Liver (tissue), 9 donors: Measurements from ENCODE around the gene DHX35. TPM values are rescaled to one million over a fixed set of nuclear protein-coding genes. Genes with fewer than 3 reads are reported as not detected.

Experiments
- DNase-seq: peaks from one replicate; pipeline ENCODE4 v3.0.0-alpha.2; 2017; ENCODE audit warnings: low spot score
- H3K27ac ChIP-seq, 2 donors: one replicate each; pipeline ENCODE4 v1.7.0; 2013; ENCODE audit warnings: inconsistent platforms in 2 of 2, low read length in 2 of 2, control low read depth in 1 of 2, low read depth in 1 of 2, mild to moderate bottlenecking in 1 of 2
- H3K27me3 ChIP-seq, 4 donors: one replicate each; pipeline versions ENCODE4 v1.6.1 to v1.7.0; 2013; ENCODE audit warnings: low read length in 3 of 4, inconsistent platforms in 1 of 4, mild to moderate bottlenecking in 1 of 4, moderate library complexity in 1 of 4; ENCODE audit not compliant: control insufficient read depth in 4 of 4, insufficient read depth in 4 of 4
- H3K36me3 ChIP-seq, 4 donors: one replicate each; pipeline versions ENCODE4 v1.6.1 to v1.7.0; 2013; ENCODE audit warnings: low read length in 3 of 4, mild to moderate bottlenecking in 3 of 4, low read depth in 1 of 4, moderate library complexity in 1 of 4; ENCODE audit not compliant: control insufficient read depth in 4 of 4, insufficient read depth in 3 of 4
- H3K4me1 ChIP-seq, 4 donors: one replicate each; pipeline versions ENCODE4 v1.6.1 to v1.7.0; 2013; ENCODE audit warnings: low read length in 3 of 4, mild to moderate bottlenecking in 3 of 4, moderate library complexity in 1 of 4; ENCODE audit not compliant: control insufficient read depth in 4 of 4, insufficient read depth in 4 of 4
- H3K4me3 ChIP-seq, 3 donors: one replicate each; pipeline versions ENCODE4 v1.6.1 to v1.7.0; 2013; ENCODE audit warnings: low read length in 3 of 3, control low read depth in 1 of 3, low read depth in 1 of 3, mild to moderate bottlenecking in 1 of 3
- H3K9ac ChIP-seq, 2 donors: one replicate each; pipeline ENCODE4 v1.7.0; 2013; ENCODE audit warnings: low read length in 2 of 2, mild to moderate bottlenecking in 2 of 2, moderate library complexity in 2 of 2, control low read depth in 1 of 2, low read depth in 1 of 2
- H3K9me3 ChIP-seq, 4 donors: one replicate each; pipeline versions ENCODE4 v1.6.1 to v1.7.0; 2013; ENCODE audit warnings: low read length in 3 of 4; ENCODE audit not compliant: control insufficient read depth in 4 of 4
- ATF3 ChIP-seq: IDR thresholded peaks from 2 replicates; pipeline ENCODE4 v1.6.1; 2016; ENCODE audit warnings: antibody characterized with exemption
- CTCF ChIP-seq: fragments of 150-350 bp; IDR thresholded peaks from 2 replicates; pipeline ENCODE4 v1.5.1; 2017; ENCODE audit warnings: improper control_type of control experiment, low read depth, low read length; ENCODE audit not compliant: missing input control
- EGR1 ChIP-seq, 2 donors: IDR thresholded peaks; 2 replicates each; pipeline ENCODE4 v1.6.1; 2016 to 2018; ENCODE audit warnings: antibody characterized with exemption in 2 of 2, low read depth in 2 of 2
- FOXA1 ChIP-seq: IDR thresholded peaks from 2 replicates; pipeline ENCODE4 v1.6.1; 2016; ENCODE audit warnings: antibody characterized with exemption
- FOXA2 ChIP-seq: IDR thresholded peaks from 2 replicates; pipeline ENCODE4 v1.6.1; 2016; ENCODE audit warnings: antibody characterized with exemption
- GABPA ChIP-seq, 2 donors: IDR thresholded peaks in 1 of 2; conservative IDR thresholded peaks in 1 of 2; 2 replicates each; pipeline ENCODE4 v1.6.1; 2016; ENCODE audit warnings: antibody characterized with exemption in 2 of 2, mild to moderate bottlenecking in 1 of 2, moderate library complexity in 1 of 2
- HNF4A ChIP-seq, 2 donors: conservative IDR thresholded peaks; 2 replicates each; pipeline ENCODE4 v1.6.1; 2016; ENCODE audit warnings: antibody characterized with exemption in 2 of 2, mild to moderate bottlenecking in 2 of 2
- HNF4G ChIP-seq: IDR thresholded peaks from 2 replicates; pipeline ENCODE4 v1.6.1; 2016; ENCODE audit warnings: antibody characterized with exemption
- JUND ChIP-seq, 2 donors: IDR thresholded peaks; 2 replicates each; pipeline ENCODE4 v1.6.1; 2016; ENCODE audit warnings: antibody characterized with exemption in 2 of 2
- MAX ChIP-seq: IDR thresholded peaks from 2 replicates; pipeline ENCODE4 v1.6.1; 2016; ENCODE audit warnings: antibody characterized with exemption
- NR2F2 ChIP-seq: IDR thresholded peaks from 2 replicates; pipeline ENCODE4 v1.6.1; 2016; ENCODE audit warnings: antibody characterized with exemption
- RAD21 ChIP-seq, 2 donors: IDR thresholded peaks; 2 replicates each; pipeline ENCODE4 v1.6.1; 2016; ENCODE audit warnings: antibody characterized with exemption in 2 of 2, mild to moderate bottlenecking in 2 of 2
- RXRA ChIP-seq, 2 donors: IDR thresholded peaks; 2 replicates each; pipeline ENCODE4 v1.6.1; 2017 to 2018; ENCODE audit warnings: antibody characterized with exemption in 2 of 2, mild to moderate bottlenecking in 1 of 2
- SP1 ChIP-seq: IDR thresholded peaks from 2 replicates; pipeline ENCODE4 v1.6.1; 2018; ENCODE audit warnings: antibody characterized with exemption, mild to moderate bottlenecking
- TAF1 ChIP-seq: conservative IDR thresholded peaks from 2 replicates; pipeline ENCODE4 v1.6.1; 2016; ENCODE audit warnings: antibody characterized with exemption, mild to moderate bottlenecking
- YY1 ChIP-seq: IDR thresholded peaks from 2 replicates; pipeline ENCODE4 v1.6.1; 2016; ENCODE audit warnings: antibody characterized with exemption, mild to moderate bottlenecking
- WGBS: extraction: QIAGEN DNeasy Blood & Tissue Kit; methylation state at CpG from one replicate; pipeline ENCODE4 v1.1.7; 2013; 5-methylcytosine and 5-hydroxymethylcytosine counted together
- polyA plus RNA-seq, 2 donors: library from polyadenylated mRNA; stranded (reverse) in 1 of 2; unstranded in 1 of 2; fragments of 200-250 nt in 1 of 2; fragments of >200 nt in 1 of 2; fragmentation: Nextera tagmentation in 1 of 2; extraction: Ambion mirVana in 1 of 2; gene quantifications; one replicate each; pipeline versions ENCODE4 v1.2.1 to v1.2.3, GENCODE V29; 2013 to 2015
- total RNA-seq, 2 donors: library from RNA; depleted of rRNA; stranded (reverse); fragments of >200 nt; gene quantifications; one replicate each; pipeline ENCODE4 v1.2.3, GENCODE V29; 2014
- TF ChIP-seq, protein P1 (sequence below): IDR thresholded peaks from 2 replicates; pipeline ENCODE4 v1.6.1; 2016; ENCODE audit warnings: antibody characterized with exemption
- TF ChIP-seq, protein P2 (sequence below): IDR thresholded peaks from 2 replicates; pipeline ENCODE4 v1.6.1; 2016; ENCODE audit warnings: antibody characterized with exemption, mild to moderate bottlenecking
- donor health status: healthy.
- donor health status: healthy.
- donor health status: healthy.
- donor health status: healthy.
- donor health status: healthy.

Gene DHX35
- total and polyA plus RNA-seq, 4 donors: 2.7 to 10.6 (median 4.8) TPM

GRCh38 chr20:39072653-39073052 is 110.5 kb downstream of the DHX35 start:
- Histone ChIP-seq H3K4me3 (no peak overlapping the region), H3K9ac (no peak overlapping the region), H3K27me3 (no peaks in the 10 kb centered on the region), H3K9me3 (peaks cover 0 to 5% (median under 1%) of the 10 kb centered on the region in 4 donors), H3K4me1 (no peaks in the 10 kb centered on the region), H3K36me3 (no peaks in the 10 kb centered on the region), H3K27ac (no peak overlapping the region)
- TF ChIP-seq CTCF: no peak
- TF ChIP-seq, protein P1, sequence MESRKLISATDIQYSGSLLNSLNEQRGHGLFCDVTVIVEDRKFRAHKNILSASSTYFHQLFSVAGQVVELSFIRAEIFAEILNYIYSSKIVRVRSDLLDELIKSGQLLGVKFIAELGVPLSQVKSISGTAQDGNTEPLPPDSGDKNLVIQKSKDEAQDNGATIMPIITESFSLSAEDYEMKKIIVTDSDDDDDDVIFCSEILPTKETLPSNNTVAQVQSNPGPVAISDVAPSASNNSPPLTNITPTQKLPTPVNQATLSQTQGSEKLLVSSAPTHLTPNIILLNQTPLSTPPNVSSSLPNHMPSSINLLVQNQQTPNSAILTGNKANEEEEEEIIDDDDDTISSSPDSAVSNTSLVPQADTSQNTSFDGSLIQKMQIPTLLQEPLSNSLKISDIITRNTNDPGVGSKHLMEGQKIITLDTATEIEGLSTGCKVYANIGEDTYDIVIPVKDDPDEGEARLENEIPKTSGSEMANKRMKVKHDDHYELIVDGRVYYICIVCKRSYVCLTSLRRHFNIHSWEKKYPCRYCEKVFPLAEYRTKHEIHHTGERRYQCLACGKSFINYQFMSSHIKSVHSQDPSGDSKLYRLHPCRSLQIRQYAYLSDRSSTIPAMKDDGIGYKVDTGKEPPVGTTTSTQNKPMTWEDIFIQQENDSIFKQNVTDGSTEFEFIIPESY: no peak
- no peak for TF ChIP-seq JUND (IDR thresholded peaks at IDR 0.05)
- TF ChIP-seq, protein P2, sequence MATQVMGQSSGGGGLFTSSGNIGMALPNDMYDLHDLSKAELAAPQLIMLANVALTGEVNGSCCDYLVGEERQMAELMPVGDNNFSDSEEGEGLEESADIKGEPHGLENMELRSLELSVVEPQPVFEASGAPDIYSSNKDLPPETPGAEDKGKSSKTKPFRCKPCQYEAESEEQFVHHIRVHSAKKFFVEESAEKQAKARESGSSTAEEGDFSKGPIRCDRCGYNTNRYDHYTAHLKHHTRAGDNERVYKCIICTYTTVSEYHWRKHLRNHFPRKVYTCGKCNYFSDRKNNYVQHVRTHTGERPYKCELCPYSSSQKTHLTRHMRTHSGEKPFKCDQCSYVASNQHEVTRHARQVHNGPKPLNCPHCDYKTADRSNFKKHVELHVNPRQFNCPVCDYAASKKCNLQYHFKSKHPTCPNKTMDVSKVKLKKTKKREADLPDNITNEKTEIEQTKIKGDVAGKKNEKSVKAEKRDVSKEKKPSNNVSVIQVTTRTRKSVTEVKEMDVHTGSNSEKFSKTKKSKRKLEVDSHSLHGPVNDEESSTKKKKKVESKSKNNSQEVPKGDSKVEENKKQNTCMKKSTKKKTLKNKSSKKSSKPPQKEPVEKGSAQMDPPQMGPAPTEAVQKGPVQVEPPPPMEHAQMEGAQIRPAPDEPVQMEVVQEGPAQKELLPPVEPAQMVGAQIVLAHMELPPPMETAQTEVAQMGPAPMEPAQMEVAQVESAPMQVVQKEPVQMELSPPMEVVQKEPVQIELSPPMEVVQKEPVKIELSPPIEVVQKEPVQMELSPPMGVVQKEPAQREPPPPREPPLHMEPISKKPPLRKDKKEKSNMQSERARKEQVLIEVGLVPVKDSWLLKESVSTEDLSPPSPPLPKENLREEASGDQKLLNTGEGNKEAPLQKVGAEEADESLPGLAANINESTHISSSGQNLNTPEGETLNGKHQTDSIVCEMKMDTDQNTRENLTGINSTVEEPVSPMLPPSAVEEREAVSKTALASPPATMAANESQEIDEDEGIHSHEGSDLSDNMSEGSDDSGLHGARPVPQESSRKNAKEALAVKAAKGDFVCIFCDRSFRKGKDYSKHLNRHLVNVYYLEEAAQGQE: no peak
- TF ChIP-seq HNF4G: no peak
- TF ChIP-seq HNF4A (conservative IDR thresholded peaks at IDR 0.05): no peak
- TF ChIP-seq RXRA (IDR thresholded peaks at IDR 0.05): no peak
- TF ChIP-seq RAD21 (IDR thresholded peaks at IDR 0.05): no peak
- TF ChIP-seq ATF3: no peak
- TF ChIP-seq YY1: no peak
- no peak for TF ChIP-seq FOXA1
- TF ChIP-seq EGR1 (IDR thresholded peaks at IDR 0.05; ENCODE audit: low read depth in 2 of 2): no peak
- no peak for TF ChIP-seq FOXA2
- no peak for TF ChIP-seq TAF1
- no peak for TF ChIP-seq NR2F2
- TF ChIP-seq MAX: no peak
- TF ChIP-seq GABPA (IDR thresholded peaks at IDR 0.05 in 1 of 2, conservative IDR thresholded peaks at IDR 0.05 in 1 of 2): no peak
- TF ChIP-seq SP1: no peak
- 91% methylated on average over 2 of the region's 2 CpGs for WGBS
- DNase-seq: no peak
